Activated CD4-positive, alpha-beta T cell treated with anti-CD3 and anti-CD28 coated beads, Interleukin-2, Interleukin-6, amounts not matched to agents 100 ng/mL and 50 ng/mL, durations not matched to agents 16 hours and 8 hours (primary cell): ENCODE results near the gene ANAPC4.
"Not testable (repeated sequence)": the region's sequence is repeated elsewhere in the genome, so short reads cannot be mapped to it uniquely, and the experiment has no call there.

ENCODE experiments used
- DNase-seq: peaks from one replicate; pipeline ENCODE4 v3.0.0-alpha.2; 2020

Gene ANAPC4

DNA sequence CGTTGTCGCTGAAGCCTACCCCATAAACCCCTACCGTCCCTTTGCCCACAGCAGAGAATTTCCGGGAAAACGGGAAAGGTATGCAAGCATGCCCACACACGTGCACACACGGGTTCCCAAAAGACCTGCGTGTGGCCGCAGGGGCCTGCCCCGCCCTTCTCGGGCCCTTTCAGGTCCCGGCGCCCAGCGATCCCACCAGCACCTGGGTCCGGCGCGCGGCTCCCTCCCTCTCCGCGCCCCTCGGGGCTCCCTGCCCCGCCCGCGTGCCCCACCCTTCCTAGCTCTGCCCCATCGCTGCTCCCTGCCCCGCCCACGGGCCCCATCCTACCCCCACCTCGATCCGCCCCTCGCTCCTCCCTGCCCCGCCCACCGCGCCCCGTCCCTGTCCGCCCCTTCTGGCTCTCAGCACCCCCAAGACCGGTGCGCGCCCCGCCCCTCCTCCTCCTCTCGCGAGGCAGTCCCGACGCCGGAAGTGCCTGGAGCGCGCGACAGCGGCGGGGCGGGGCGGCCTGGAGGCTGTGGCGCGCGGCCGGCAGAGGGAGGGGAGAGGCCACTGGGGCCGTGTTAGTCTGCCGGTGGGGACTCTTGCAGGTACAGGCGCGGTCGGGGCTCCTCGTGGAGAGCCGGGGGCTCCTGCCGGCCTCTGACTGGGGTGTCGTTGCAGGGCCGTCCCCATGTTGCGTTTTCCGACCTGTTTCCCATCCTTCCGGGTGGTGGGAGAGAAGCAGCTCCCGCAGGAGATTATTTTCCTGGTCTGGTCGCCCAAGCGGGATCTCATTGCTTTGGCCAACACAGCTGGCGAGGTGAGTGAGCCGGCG is at the start of gene ANAPC4:
Gene ANAPC4 (plus strand): TSS at position 510 of the 818 bp plus-strand sequence. CDS start 165 bp downstream, at position 675.
- DNase-seq = peak; percentile 99

DNA sequence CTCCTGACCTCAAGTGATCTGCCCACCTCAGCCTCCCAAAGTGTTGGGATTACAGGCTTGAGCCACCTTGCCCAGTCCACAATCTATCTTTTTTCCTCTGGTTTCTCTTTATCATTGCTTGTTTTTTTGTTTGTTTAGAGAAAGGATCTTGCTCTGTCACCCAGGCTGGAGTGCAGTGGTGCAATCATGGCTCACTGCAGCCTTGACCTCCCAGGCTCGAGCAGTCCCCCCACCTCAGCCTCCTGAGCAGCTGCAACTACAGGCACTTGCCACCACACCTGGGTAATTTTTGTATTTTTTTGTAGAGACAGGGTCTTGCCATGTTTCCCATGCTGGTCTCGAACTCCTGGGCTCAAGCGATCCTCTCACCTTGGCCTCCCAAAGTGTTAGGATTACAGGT is 48.6 kb upstream of the ANAPC4 start:
- not testable (repeated sequence) for DNase-seq

DNA sequence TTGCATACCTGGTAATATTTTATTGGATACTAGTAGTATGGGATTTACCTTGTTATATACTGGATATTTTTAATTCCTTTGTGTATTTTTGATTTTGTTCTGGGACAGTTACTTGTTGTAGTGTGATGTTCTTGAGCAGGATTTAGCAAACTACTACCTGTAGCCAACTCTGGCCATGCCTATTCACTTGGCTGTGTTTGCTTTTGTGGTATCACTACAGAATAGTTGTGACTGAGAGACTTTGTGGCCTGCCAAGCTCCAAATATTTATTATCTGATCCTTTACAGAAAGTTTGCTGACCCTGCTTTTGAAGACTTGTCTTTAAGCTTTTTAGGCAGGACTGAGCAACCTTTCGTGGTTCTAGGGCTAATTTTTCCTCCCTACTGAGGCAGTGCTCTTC is 46.7 kb upstream of the ANAPC4 start:
- DNase-seq = no peak

- peak; percentile 35 for DNase-seq
These were observed 45.9 kb upstream of the ANAPC4 start for GRCh38 chr4:25330905-25331808.

DNA sequence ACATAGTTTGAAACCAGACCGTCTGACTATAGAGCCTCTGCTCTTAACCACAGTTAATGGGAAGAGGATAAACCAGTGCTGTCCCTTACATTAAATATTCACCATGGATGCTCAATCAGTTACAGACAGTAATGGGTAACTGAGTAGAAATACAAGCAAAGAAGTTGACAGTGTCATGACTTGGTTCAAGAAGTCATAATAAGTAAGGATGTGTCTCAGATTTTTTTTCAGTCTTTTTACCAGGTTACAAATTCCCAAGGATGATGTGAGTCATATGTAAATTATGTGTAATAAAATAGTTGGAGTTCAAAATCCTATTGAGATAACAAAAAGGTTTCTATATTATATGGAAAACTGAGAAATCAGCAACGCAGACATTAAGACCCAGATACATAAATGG is 33.4 kb upstream of the ANAPC4 start:
- no peak for DNase-seq

DNA sequence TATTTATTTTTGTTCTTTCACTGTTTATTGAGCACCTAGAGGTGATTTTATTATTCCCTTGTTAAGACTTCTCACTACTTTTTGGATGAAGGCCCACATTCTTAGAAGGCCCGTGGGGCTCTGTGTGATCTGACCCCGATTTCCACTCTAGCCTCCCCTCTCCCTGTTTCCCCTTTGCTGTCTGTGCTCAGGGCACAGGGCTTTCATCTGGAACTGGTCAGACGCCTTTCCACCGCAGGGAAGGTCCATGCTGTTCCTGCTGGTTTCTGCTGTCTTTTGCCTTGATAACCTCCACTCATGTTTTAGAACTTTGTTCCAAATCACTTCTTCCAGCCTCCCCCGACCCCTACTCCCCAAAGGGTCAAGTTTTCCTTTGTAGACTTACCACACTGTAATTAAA is 31.3 kb upstream of the ANAPC4 start:
- no peak for DNase-seq

DNA sequence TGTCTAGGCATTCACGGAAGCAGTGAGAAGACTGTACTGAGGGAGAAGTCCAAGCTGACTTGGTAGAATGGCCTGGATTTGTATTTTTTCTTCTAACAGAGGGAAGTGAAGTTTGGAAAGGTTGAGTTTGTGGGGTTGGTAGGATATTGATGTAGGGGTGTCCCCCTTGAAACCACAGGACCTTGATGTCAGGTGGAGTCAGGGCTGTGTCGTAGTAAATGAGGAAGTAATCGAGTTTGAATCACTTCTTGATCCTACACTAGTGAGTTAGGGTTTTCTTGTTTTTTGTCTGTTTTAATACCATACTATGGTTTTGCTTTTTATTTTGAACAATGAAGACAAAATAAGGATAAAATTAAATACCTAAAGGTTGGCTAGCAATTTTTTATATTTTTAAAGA is 30.1 kb upstream of the ANAPC4 start:
- no peak for DNase-seq

DNA sequence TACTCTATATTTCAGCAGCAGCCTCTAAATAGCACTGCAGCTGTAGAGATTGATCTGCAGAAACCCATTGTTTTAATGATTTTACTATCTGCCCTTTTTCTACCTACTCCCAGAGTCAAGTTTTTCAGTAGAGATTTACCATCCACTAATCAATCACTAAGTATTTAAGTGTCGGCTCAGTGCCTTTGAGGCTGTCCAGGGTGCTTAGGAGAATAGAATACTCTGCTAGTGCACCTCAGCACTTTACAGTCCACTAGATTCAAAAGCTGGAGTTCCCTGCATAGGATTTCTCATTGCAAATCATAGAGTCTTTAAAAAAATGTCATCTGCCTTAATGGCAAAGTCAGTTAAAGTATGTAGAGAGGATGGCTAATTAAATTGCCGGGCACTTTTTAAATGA is 29.6 kb upstream of the ANAPC4 start:
- no peak for DNase-seq

DNA sequence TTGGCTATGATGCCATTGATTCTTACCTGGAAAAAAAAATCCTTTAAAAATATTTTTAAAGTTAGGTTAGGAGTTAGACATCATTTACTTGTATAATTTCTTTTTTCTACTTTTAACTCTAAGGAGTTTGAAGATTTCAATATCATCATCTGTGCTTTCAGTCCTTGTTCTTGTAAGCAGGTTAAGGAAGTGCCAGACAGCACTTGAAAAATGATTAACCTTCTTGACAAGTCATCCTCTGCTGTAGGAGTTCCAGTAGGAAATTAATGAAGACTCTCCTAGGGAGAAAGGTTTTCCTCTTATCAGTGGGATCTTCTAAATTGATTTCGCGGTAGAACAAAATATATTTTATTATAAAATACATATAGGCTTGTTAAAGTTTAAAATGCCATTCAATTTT is 29.1 kb upstream of the ANAPC4 start:
- DNase-seq = no peak

- no peak for DNase-seq
These were observed 26.5 kb upstream of the ANAPC4 start for GRCh38 chr4:25350561-25350960.

GRCh38 chr4:25351777-25352416 is 25.2 kb upstream of the ANAPC4 start:
- no peak for DNase-seq

DNA sequence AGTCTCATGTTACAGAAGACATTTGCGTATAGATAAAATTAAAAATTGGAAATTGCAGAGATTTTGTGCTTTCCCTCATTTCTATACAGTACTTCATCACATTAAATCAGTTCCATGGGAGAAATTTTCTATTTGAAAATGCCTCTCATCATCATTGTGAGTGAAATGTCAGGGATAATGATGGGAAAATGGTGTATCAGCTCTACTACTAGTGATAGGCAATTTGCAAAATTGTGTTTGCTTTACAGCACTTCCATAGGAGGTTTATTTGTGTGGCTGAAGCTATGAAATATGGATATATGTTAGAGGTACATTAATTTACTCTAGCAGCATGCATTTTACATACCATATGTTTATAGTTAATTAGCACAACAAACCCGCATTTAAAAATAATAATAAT is 21.0 kb upstream of the ANAPC4 start:
- DNase-seq = no peak

GRCh38 chr4:25358515-25359275 is 18.4 kb upstream of the ANAPC4 start:
- no peak for DNase-seq

GRCh38 chr4:25361253-25361652 is 15.8 kb upstream of the ANAPC4 start:
- no peak for DNase-seq

DNA sequence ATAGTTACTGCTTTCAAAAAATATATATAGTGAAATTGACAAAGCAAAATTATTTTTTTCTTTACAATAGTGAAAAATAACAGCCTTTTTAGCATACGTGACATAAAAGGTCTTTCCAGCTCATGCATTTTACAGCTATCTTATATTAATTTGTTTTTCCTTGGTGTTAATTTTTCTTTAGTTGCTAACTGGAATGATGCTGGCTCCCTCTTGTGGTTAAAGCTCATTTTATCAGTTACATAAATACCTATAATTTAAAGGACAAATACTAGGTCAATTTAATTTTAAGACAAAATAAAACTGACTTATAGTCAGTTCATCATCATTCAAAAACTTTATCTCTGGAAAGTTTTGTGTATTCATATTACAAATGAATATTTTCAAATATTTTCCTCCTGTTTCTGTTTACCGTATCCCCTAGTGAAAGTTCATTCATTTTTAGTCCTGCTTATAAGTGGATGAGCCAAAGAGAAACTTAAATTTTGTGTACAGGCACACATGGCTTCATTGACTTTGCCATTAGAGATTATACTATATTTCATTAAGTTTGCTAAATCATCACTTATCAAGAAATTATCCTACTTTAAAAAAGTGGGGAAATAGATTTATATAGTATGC is 9.9 kb upstream of the ANAPC4 start:
- DNase-seq = peak; percentile 44

DNA sequence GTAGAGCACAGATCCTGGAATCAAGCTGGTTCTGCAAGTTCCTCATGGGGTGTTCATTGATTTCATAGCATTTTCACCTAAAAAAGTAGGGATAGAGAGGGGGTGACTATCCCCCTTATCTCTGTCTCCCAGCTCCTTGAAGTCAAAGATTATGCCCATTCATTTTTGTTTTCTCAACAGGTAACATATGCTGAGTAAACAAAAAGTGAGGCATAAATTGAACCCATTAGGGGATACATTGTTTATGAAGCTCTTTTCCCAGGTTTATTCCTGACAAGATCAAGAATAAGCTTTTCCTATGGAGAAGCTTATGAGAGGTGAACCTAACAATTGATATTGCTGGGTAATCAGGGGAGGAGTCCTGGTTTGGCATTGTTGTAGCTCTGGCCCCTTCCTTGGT is 9.2 kb upstream of the ANAPC4 start:
- no peak for DNase-seq

GRCh38 chr4:25368315-25368714 is 8.7 kb upstream of the ANAPC4 start:
- DNase-seq = no peak

GRCh38 chr4:25370242-25370641 is 6.8 kb upstream of the ANAPC4 start:
- no peak for DNase-seq

DNA sequence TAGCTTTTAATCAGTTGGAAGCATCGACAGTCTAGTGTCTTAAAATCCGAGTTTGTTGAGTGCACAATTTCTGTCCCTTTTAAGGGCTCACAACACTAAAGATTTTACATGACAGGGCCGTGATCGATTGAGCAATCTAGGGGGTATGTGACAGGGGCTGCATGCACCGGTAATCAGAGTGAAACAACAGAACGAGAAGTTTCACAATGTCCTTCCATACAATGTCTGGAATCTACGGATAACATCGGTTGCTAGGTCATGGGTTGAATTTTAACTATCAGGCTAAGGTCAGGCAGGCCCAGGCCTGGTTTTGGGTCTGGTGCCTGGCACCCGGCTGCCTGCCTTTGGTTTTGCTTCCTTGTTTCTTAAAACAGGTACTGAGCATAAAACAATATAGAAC is 4.5 kb upstream of the ANAPC4 start:
- DNase-seq = not testable (repeated sequence)

GRCh38 chr4:25377572-25378436 is 741 bp downstream of the ANAPC4 start:
- DNase-seq = no peak

GRCh38 chr4:25378437-25378743 is 1.3 kb downstream of the ANAPC4 start:
- DNase-seq = no peak
